ENCODE results near the gene INO80E. TPM values are rescaled to one million over a fixed set of nuclear protein-coding genes. Genes with fewer than 3 reads are reported as not detected.

The INO80E gene
- total and polyA plus RNA-seq, 2 of the 8 experiments (the other 6 are each of a cell fraction or from before 2014, with no cell fraction given), result 43.0 to 91.2 TPM

- peak; percentile 92 to 95 for TF ChIP-seq RAD21 (IDR thresholded peaks at IDR 0.05 in 1 of 2, conservative IDR thresholded peaks at IDR 0.05 in 1 of 2; ENCODE audit: low read depth in 2 of 2, low read length in 2 of 2)
- no peak for TF ChIP-seq CBX8 (IDR thresholded peaks at IDR 0.05; ENCODE audit: borderline replicate concordance, low read depth, low read length)
- no peak for TF ChIP-seq RNF2 (IDR thresholded peaks at IDR 0.05; ENCODE audit: borderline replicate concordance, low read depth, low read length, missing control alignments, poor library complexity, severe bottlenecking)
- 0 out of 2 replicates have a peak, but pooled peaks have one; percentile 15 for TF ChIP-seq RXRA (IDR thresholded peaks at IDR 0.05; ENCODE audit: insufficient read depth, low read depth, low read length)
Observed at GRCh38 chr16:30032083-30032819, 36.2 kb downstream of the INO80E start (continued).
